ENCODE data around the gene LMBR1.
"Not testable (repeated sequence)": the region's sequence is repeated elsewhere in the genome, so short reads cannot be mapped to it uniquely, and the experiment has no call there.

The LMBR1 gene

GRCh38 chr7:156845379-156846101 is 47.4 kb downstream of the LMBR1 start:
- no peak for DNase-seq (ENCODE audit: low spot score)

GRCh38 chr7:156843582-156843981 is 49.4 kb downstream of the LMBR1 start:
- DNase-seq (ENCODE audit: low spot score): not testable (repeated sequence)

- DNase-seq (ENCODE audit: low spot score): no peak
Observed at GRCh38 chr7:156843157-156843556, 49.8 kb downstream of the LMBR1 start.

- no peak for DNase-seq (ENCODE audit: low spot score)
Observed at GRCh38 chr7:156842740-156843140, 50.2 kb downstream of the LMBR1 start.

- DNase-seq (ENCODE audit: low spot score): no peak
Observed at GRCh38 chr7:156842317-156842716, 50.7 kb downstream of the LMBR1 start.

GRCh38 chr7:156841497-156841896 is 51.5 kb downstream of the LMBR1 start:
- no peak for DNase-seq (ENCODE audit: low spot score)

GRCh38 chr7:156840134-156840533 is 52.8 kb downstream of the LMBR1 start:
- no peak for DNase-seq (ENCODE audit: low spot score)

- no peak for DNase-seq (ENCODE audit: low spot score)
Observed at GRCh38 chr7:156836443-156836842, 56.5 kb downstream of the LMBR1 start.

GRCh38 chr7:156834462-156834861 is 58.5 kb downstream of the LMBR1 start:
- DNase-seq (ENCODE audit: low spot score): no peak

GRCh38 chr7:156833312-156833711 is 59.7 kb downstream of the LMBR1 start:
- DNase-seq (ENCODE audit: low spot score): no peak

GRCh38 chr7:156832195-156832877 is 60.6 kb downstream of the LMBR1 start:
- no peak for DNase-seq (ENCODE audit: low spot score)

GRCh38 chr7:156829669-156830336 is 63.2 kb downstream of the LMBR1 start:
- no peak for DNase-seq (ENCODE audit: low spot score)

GRCh38 chr7:156827587-156828203 is 65.3 kb downstream of the LMBR1 start:
- DNase-seq (ENCODE audit: low spot score): no peak

GRCh38 chr7:156823435-156823834 is 69.5 kb downstream of the LMBR1 start:
- DNase-seq (ENCODE audit: low spot score): no peak

GRCh38 chr7:156820445-156821063 is 72.4 kb downstream of the LMBR1 start:
- DNase-seq (ENCODE audit: low spot score): no peak

GRCh38 chr7:156819733-156820295 is 73.2 kb downstream of the LMBR1 start:
- no peak for DNase-seq (ENCODE audit: low spot score)

- DNase-seq (ENCODE audit: low spot score): no peak
Observed at GRCh38 chr7:156818133-156818532, 74.8 kb downstream of the LMBR1 start.

- DNase-seq (ENCODE audit: low spot score): no peak
Observed at GRCh38 chr7:156816943-156817572, 75.9 kb downstream of the LMBR1 start.

- DNase-seq (ENCODE audit: low spot score): no peak
Observed at GRCh38 chr7:156811706-156812105, 81.3 kb downstream of the LMBR1 start.

- DNase-seq (ENCODE audit: low spot score): not testable (repeated sequence)
Observed at GRCh38 chr7:156803656-156804055, 89.3 kb downstream of the LMBR1 start.

GRCh38 chr7:156802214-156802613 is 90.8 kb downstream of the LMBR1 start:
- DNase-seq (ENCODE audit: low spot score): no peak

All from LoVo (cell line).